Gastroesophageal sphincter (tissue), 4 donors: Measurements from ENCODE around the gene PLK3. TPM values are rescaled to one million over a fixed set of nuclear protein-coding genes. Genes with fewer than 3 reads are reported as not detected.

Experiments
- ATAC-seq: fragments of 150-250 bp; one replicate; pipeline ENCODE4 v1.9.1; 2016; ENCODE audit warnings: mild to moderate bottlenecking, moderate library complexity
- H3K27ac ChIP-seq, 4 donors: fragments of 200-600 bp; sonication (generic) in 3 of 4; 1 replicate in 3 of 4; 2 replicates in 1 of 4; pipeline ENCODE4 v1.5.1; 2016 to 2019
- H3K27me3 ChIP-seq: fragments of 200-600 bp; sonication (generic); one replicate; pipeline ENCODE4 v1.5.1; 2019
- H3K36me3 ChIP-seq, 2 donors: fragments of 200-600 bp; sonication (generic); one replicate each; pipeline ENCODE4 v1.5.1; 2019; ENCODE audit warnings: control low read depth in 1 of 2
- H3K4me1 ChIP-seq, 3 donors: fragments of 200-600 bp; sonication (generic); 1 replicate in 2 of 3; 2 replicates in 1 of 3; pipeline ENCODE4 v1.5.1; 2016 to 2019; ENCODE audit warnings: control low read depth in 2 of 3
- H3K4me3 ChIP-seq, 2 donors: fragments of 200-600 bp; sonication (generic); one replicate each; pipeline ENCODE4 v1.5.1; 2019; ENCODE audit warnings: mild to moderate bottlenecking in 1 of 2, moderate library complexity in 1 of 2
- H3K9me3 ChIP-seq, 3 donors: fragments of 200-600 bp; sonication (generic); one replicate each; pipeline ENCODE4 v1.5.1; 2017 to 2019; ENCODE audit warnings: control low read depth in 2 of 3
- CTCF ChIP-seq, 4 experiments: fragments of 200-600 bp in 2 of 4; fragments of 450-650 bp in 2 of 4; sonication (generic) in 1 of 4; IDR thresholded peaks; one replicate each; pipeline ENCODE4 v1.5.1; 2017 to 2019; ENCODE audit warnings: antibody characterized with exemption in 4 of 4, mild to moderate bottlenecking in 2 of 4, moderate library complexity in 2 of 4
- EP300 ChIP-seq: sonication (generic); formaldehyde crosslinking; IDR thresholded peaks from one replicate; pipeline ENCODE4 v1.6.1; 2017; ENCODE audit warnings: antibody characterized with exemption, mild to moderate bottlenecking
- POLR2A ChIP-seq, 2 donors: fragments of 450-650 bp; IDR thresholded peaks; one replicate each; pipeline ENCODE4 v1.6.1; 2017; ENCODE audit warnings: antibody characterized with exemption in 2 of 2, mild to moderate bottlenecking in 2 of 2, moderate library complexity in 1 of 2
- POLR2AphosphoS5 ChIP-seq: sonication (generic); formaldehyde crosslinking; IDR thresholded peaks from one replicate; pipeline ENCODE4 v1.6.1; 2017; ENCODE audit warnings: antibody characterized with exemption
- WGBS, 2 donors: methylation state at CpG; one replicate each; pipeline ENCODE4 v1.1.5; 2018; ENCODE audit warnings: low coverage in 1 of 2; 5-methylcytosine and 5-hydroxymethylcytosine counted together
- total RNA-seq, 4 donors: library from RNA; depleted of rRNA; stranded (reverse); fragments of >200 nt; gene quantifications; one replicate each; pipeline ENCODE4 v1.1.0, GENCODE V29; 2016

Gene PLK3
- total RNA-seq, 4 donors from 2014 or later: 9.4 to 31.2 (median 12.0) TPM

- WGBS, 2 donors: 73 to 94% methylated on average over 2 of the region's 2 CpGs
- Histone ChIP-seq H3K4me1 (peaks cover 0 to 53% (median 24%) of the 10 kb centered on the region in 3 donors), H3K27me3 (no peaks in the 10 kb centered on the region), H3K4me3 (no peak overlapping the region), H3K36me3 (no peaks in the 10 kb centered on the region), H3K27ac (no peak overlapping the region), H3K9me3 (no peaks in the 10 kb centered on the region)
- ATAC-seq: no peak
- TF ChIP-seq CTCF (IDR thresholded peaks at IDR 0.05): no peak
- TF ChIP-seq EP300: no peak
- TF ChIP-seq POLR2A (IDR thresholded peaks at IDR 0.05): no peak
- no peak for TF ChIP-seq POLR2AphosphoS5
Observed at GRCh38 chr1:44817307-44817706, 17.1 kb downstream of the PLK3 start.

GRCh38 chr1:44817771-44818495, 17.8 kb downstream of the PLK3 start:
- ATAC-seq: no peak
- Histone ChIP-seq H3K4me3 (no peak overlapping the region), H3K4me1 (peaks cover 0 to 47% (median 19%) of the 10 kb centered on the region in 3 donors), H3K36me3 (no peaks in the 10 kb centered on the region), H3K9me3 (no peaks in the 10 kb centered on the region), H3K27me3 (no peaks in the 10 kb centered on the region), H3K27ac (peak overlapping the region in 3 of 4 donors; percentile 84 to 94 (median 92))
- TF ChIP-seq CTCF (IDR thresholded peaks at IDR 0.05) (no peak), EP300 (no peak), POLR2A (IDR thresholded peaks at IDR 0.05) (no peak), POLR2AphosphoS5 (no peak)
- WGBS, 2 donors: 79 to 90% methylated on average over 4 to 10 of the region's 11 CpGs

- ATAC-seq: no peak
- peak overlapping the region; percentile 58 to 67 for H3K4me3 ChIP-seq
- H3K27ac ChIP-seq: peak overlapping the region; percentile 84 to 94 (median 88)
- no peaks in the 10 kb centered on the region for H3K27me3 ChIP-seq
- no peak for TF ChIP-seq EP300
- TF ChIP-seq POLR2A (IDR thresholded peaks at IDR 0.05): no peak
- TF ChIP-seq POLR2AphosphoS5: no peak
- H3K4me1 ChIP-seq: peaks cover 0 to 34% (median 14%) of the 10 kb centered on the region in 3 donors
- H3K9me3 ChIP-seq: no peaks in the 10 kb centered on the region
- no peaks in the 10 kb centered on the region for H3K36me3 ChIP-seq
- WGBS, 2 donors: 4 to 6% methylated on average over 13 of the region's 13 CpGs
Observed at GRCh38 chr1:44819196-44819607, 19.0 kb downstream of the PLK3 start.

GRCh38 chr1:44819608-44820327, 19.6 kb downstream of the PLK3 start:
- no peaks in the 10 kb centered on the region for H3K27me3 ChIP-seq
- no peaks in the 10 kb centered on the region for H3K36me3 ChIP-seq
- no peaks in the 10 kb centered on the region for H3K9me3 ChIP-seq
- TF ChIP-seq CTCF (IDR thresholded peaks at IDR 0.05) (peak in 2 of 4 experiments; percentile 6 to 37), POLR2AphosphoS5 (peak; percentile 98), EP300 (no peak), POLR2A (IDR thresholded peaks at IDR 0.05) (peak; percentile 88 to 98)
- peaks cover 0 to 28% (median 14%) of the 10 kb centered on the region in 3 donors for H3K4me1 ChIP-seq
- 1 to 3% methylated on average over 14 to 22 of the region's 33 CpGs for WGBS, 2 donors
- H3K27ac ChIP-seq: peak overlapping the region; percentile 84 to 94 (median 88)
- H3K4me3 ChIP-seq: peak overlapping the region; percentile 58 to 67
- peak; percentile 87 for ATAC-seq
